Hematopoietic multipotent progenitor cell treated with erythropoietin and hydrocortisone succinate and interleukin-3 and kit ligand, for 6 days (in vitro differentiated cells): ENCODE data around the gene APOBEC3H.

Experiments used
- DNase-seq: peaks from one replicate; pipeline ENCODE4 v3.0.0-alpha.2; 2015

Gene APOBEC3H

GRCh38 chr22:39081598-39081997, 15.4 kb upstream of the APOBEC3H start:
- no peak for DNase-seq

- no peak for DNase-seq
These were observed 13.6 kb upstream of the APOBEC3H start for GRCh38 chr22:39083212-39084165.

GRCh38 chr22:39084666-39085065, 12.4 kb upstream of the APOBEC3H start:
- DNase-seq = no peak

GRCh38 chr22:39087098-39087497, 9.9 kb upstream of the APOBEC3H start:
- DNase-seq = no peak

- no peak for DNase-seq
These were observed 9.0 kb upstream of the APOBEC3H start for GRCh38 chr22:39087881-39088684.

- no peak for DNase-seq
These were observed 8.4 kb upstream of the APOBEC3H start for GRCh38 chr22:39088685-39089032.

- no peak for DNase-seq
These were observed 7.1 kb upstream of the APOBEC3H start for GRCh38 chr22:39089928-39090327.

- no peak for DNase-seq
These were observed 6.5 kb upstream of the APOBEC3H start for GRCh38 chr22:39090426-39091064.

GRCh38 chr22:39091126-39092081, 5.6 kb upstream of the APOBEC3H start:
- DNase-seq = no peak

- no peak for DNase-seq
These were observed 4.8 kb upstream of the APOBEC3H start for GRCh38 chr22:39092111-39092862.

- DNase-seq = no peak
These were observed 2.2 kb upstream of the APOBEC3H start for GRCh38 chr22:39094717-39095389.

GRCh38 chr22:39095971-39096370, 1.1 kb upstream of the APOBEC3H start:
- DNase-seq = no peak

GRCh38 chr22:39098026-39098425, 982 bp downstream of the APOBEC3H start:
- no peak for DNase-seq

GRCh38 chr22:39098576-39098975, 1.5 kb downstream of the APOBEC3H start:
- DNase-seq = no peak

- DNase-seq = no peak
These were observed 4.2 kb downstream of the APOBEC3H start for GRCh38 chr22:39101226-39101625.

- no peak for DNase-seq
These were observed 6.4 kb downstream of the APOBEC3H start for GRCh38 chr22:39103431-39103830.

- no peak for DNase-seq
These were observed 9.3 kb downstream of the APOBEC3H start for GRCh38 chr22:39106326-39106725.

- no peak for DNase-seq
These were observed 11.4 kb downstream of the APOBEC3H start for GRCh38 chr22:39108487-39108886.

GRCh38 chr22:39109361-39109760, 12.3 kb downstream of the APOBEC3H start:
- no peak for DNase-seq

- peak; percentile 35 for DNase-seq
These were observed 13.9 kb downstream of the APOBEC3H start for GRCh38 chr22:39110631-39111561.
